ENCODE results near the gene PRKCZ. TPM values are rescaled to one million over a fixed set of nuclear protein-coding genes. Genes with fewer than 3 reads are reported as not detected.

PRKCZ gene
- total RNA-seq, 4 donors from 2014 or later: 3.1 to 5.4 (median 4.7) TPM

GRCh38 chr1:2183937-2184334 is 133.7 kb downstream of the PRKCZ start:
- TF ChIP-seq CTCF (IDR thresholded peaks at IDR 0.05): no peak
- no peak for TF ChIP-seq POLR2A (IDR thresholded peaks at IDR 0.05; ENCODE audit: low read depth)
- TF ChIP-seq POLR2AphosphoS5 (IDR thresholded peaks at IDR 0.05): no peak
- no peak for TF ChIP-seq EP300 (IDR thresholded peaks at IDR 0.05)
- Histone ChIP-seq H3K27ac (replicated peaks in 1 of 4) (no peak overlapping the region), H3K9me3 (no peaks in the 10 kb centered on the region), H3K4me1 (peaks cover under 1 to 2% (median 1%) of the 10 kb centered on the region in 4 donors), H3K27me3 (no peaks in the 10 kb centered on the region), H3K4me3 (no peak overlapping the region), H3K36me3 (peaks cover 0 to 40% (median 24%) of the 10 kb centered on the region in 4 donors)
- no peak for DNase-seq (ENCODE audit: extremely low spot score)
- intact Hi-C loops (cut with DNase I): no loop called here
- WGBS: 96% methylated on average over 7 of the region's 15 CpGs

- H3K9me3 ChIP-seq: no peaks in the 10 kb centered on the region
- intact Hi-C loops (cut with DNase I): no loop called here
Observed at GRCh38 chr1:2184531-2184930, 134.3 kb downstream of the PRKCZ start.

GRCh38 chr1:2184934-2185333 is 134.7 kb downstream of the PRKCZ start:
- intact Hi-C loops (cut with DNase I): no loop called here

More at GRCh38 chr1:2184531-2184930, 134.3 kb downstream of the PRKCZ start:
- no peak for DNase-seq (ENCODE audit: extremely low spot score)
- WGBS: 90% methylated on average over 15 of the region's 18 CpGs
- Histone ChIP-seq H3K4me3 (no peak overlapping the region), H3K27ac (replicated peaks in 1 of 4) (no peak overlapping the region), H3K4me1 (peaks cover 2 to 6% (median 5%) of the 10 kb centered on the region in 4 donors), H3K27me3 (no peaks in the 10 kb centered on the region), H3K36me3 (peaks cover 0 to 40% (median 24%) of the 10 kb centered on the region in 4 donors)
- TF ChIP-seq EP300 (IDR thresholded peaks at IDR 0.05) (no peak), CTCF (IDR thresholded peaks at IDR 0.05) (no peak), POLR2AphosphoS5 (IDR thresholded peaks at IDR 0.05) (no peak), POLR2A (IDR thresholded peaks at IDR 0.05; ENCODE audit: low read depth) (no peak)

GRCh38 chr1:2185880-2186855 is 136.0 kb downstream of the PRKCZ start:
- WGBS: 86% methylated on average over 25 of the region's 38 CpGs
- Histone ChIP-seq H3K27me3 (no peaks in the 10 kb centered on the region), H3K4me3 (no peak overlapping the region), H3K36me3 (peaks cover 0 to 31% (median 20%) of the 10 kb centered on the region in 4 donors), H3K27ac (replicated peaks in 1 of 4) (no peak overlapping the region), H3K9me3 (no peaks in the 10 kb centered on the region), H3K4me1 (peaks cover 16 to 21% (median 20%) of the 10 kb centered on the region in 4 donors)
- TF ChIP-seq CTCF (IDR thresholded peaks at IDR 0.05) (no peak), EP300 (IDR thresholded peaks at IDR 0.05) (no peak), POLR2A (IDR thresholded peaks at IDR 0.05; ENCODE audit: low read depth) (no peak), POLR2AphosphoS5 (IDR thresholded peaks at IDR 0.05) (no peak)
- no peak for DNase-seq (ENCODE audit: extremely low spot score)
- intact Hi-C loops (cut with DNase I): no loop called here

More at GRCh38 chr1:2184934-2185333, 134.7 kb downstream of the PRKCZ start:
- Histone ChIP-seq H3K4me3 (no peak overlapping the region), H3K9me3 (no peaks in the 10 kb centered on the region), H3K27ac (replicated peaks in 1 of 4) (no peak overlapping the region), H3K4me1 (peaks cover 3 to 9% (median 7%) of the 10 kb centered on the region in 4 donors), H3K36me3 (peaks cover 0 to 40% (median 24%) of the 10 kb centered on the region in 4 donors), H3K27me3 (no peaks in the 10 kb centered on the region)
- TF ChIP-seq CTCF (IDR thresholded peaks at IDR 0.05) (no peak), POLR2AphosphoS5 (IDR thresholded peaks at IDR 0.05) (no peak), EP300 (IDR thresholded peaks at IDR 0.05) (no peak), POLR2A (IDR thresholded peaks at IDR 0.05; ENCODE audit: low read depth) (no peak)
- WGBS: 94% methylated on average over 13 of the region's 33 CpGs
- no peak for DNase-seq (ENCODE audit: extremely low spot score)

Measured in esophagus muscularis mucosa (tissue), 4 donors.